ENCODE measurements around the gene PTPRS.

Gene PTPRS

GRCh38 chr19:5354403-5354802 lies 13.8 kb upstream of the PTPRS start:
- no peak for DNase-seq

GRCh38 chr19:5352229-5352763 lies 11.7 kb upstream of the PTPRS start:
- no peak for DNase-seq

- no peak for DNase-seq
These were observed 11.2 kb upstream of the PTPRS start for GRCh38 chr19:5351731-5352228.

GRCh38 chr19:5349041-5349440 lies 8.4 kb upstream of the PTPRS start:
- DNase-seq: peak; percentile 60

- no peak for DNase-seq
These were observed 5.3 kb upstream of the PTPRS start for GRCh38 chr19:5345895-5346386.

- DNase-seq: peak; percentile 69
These were observed 3.2 kb upstream of the PTPRS start for GRCh38 chr19:5343848-5344247.

GRCh38 chr19:5342573-5343201 lies 2.1 kb upstream of the PTPRS start:
- no peak for DNase-seq

- DNase-seq: no peak
These were observed 1.4 kb upstream of the PTPRS start for GRCh38 chr19:5341981-5342380.

GRCh38 chr19:5341448-5341820 lies 822 bp upstream of the PTPRS start:
- no peak for DNase-seq

- peak; percentile 7 for DNase-seq
These were observed 519 bp downstream of the PTPRS start for GRCh38 chr19:5339950-5340636.

- no peak for DNase-seq
These were observed 1.2 kb downstream of the PTPRS start for GRCh38 chr19:5339198-5339949.

- peak; percentile 86 for DNase-seq
These were observed 1.9 kb downstream of the PTPRS start for GRCh38 chr19:5338656-5339197.

GRCh38 chr19:5337708-5338655 lies 2.6 kb downstream of the PTPRS start:
- no peak for DNase-seq

- no peak for DNase-seq
These were observed 3.5 kb downstream of the PTPRS start for GRCh38 chr19:5337126-5337525.

- DNase-seq: no peak
These were observed 4.2 kb downstream of the PTPRS start for GRCh38 chr19:5336195-5336965.

GRCh38 chr19:5335593-5335992 lies 5.0 kb downstream of the PTPRS start:
- DNase-seq: no peak

GRCh38 chr19:5334824-5335500 lies 5.7 kb downstream of the PTPRS start:
- DNase-seq: no peak

GRCh38 chr19:5334366-5334739 lies 6.3 kb downstream of the PTPRS start:
- no peak for DNase-seq

- no peak for DNase-seq
These were observed 6.8 kb downstream of the PTPRS start for GRCh38 chr19:5333581-5334365.

- no peak for DNase-seq
These were observed 8.1 kb downstream of the PTPRS start for GRCh38 chr19:5332501-5332900.
